ENCODE data around the gene CD81. TPM values are rescaled to one million over a fixed set of nuclear protein-coding genes. Genes with fewer than 3 reads are reported as not detected.
A peak's percentile ranks its signal among the peaks of the same experiment; 100 is the strongest.

CD81 gene
- total and polyA plus RNA-seq, 2 experiments from 2014 or later: 88.6 to 290 TPM

DNA sequence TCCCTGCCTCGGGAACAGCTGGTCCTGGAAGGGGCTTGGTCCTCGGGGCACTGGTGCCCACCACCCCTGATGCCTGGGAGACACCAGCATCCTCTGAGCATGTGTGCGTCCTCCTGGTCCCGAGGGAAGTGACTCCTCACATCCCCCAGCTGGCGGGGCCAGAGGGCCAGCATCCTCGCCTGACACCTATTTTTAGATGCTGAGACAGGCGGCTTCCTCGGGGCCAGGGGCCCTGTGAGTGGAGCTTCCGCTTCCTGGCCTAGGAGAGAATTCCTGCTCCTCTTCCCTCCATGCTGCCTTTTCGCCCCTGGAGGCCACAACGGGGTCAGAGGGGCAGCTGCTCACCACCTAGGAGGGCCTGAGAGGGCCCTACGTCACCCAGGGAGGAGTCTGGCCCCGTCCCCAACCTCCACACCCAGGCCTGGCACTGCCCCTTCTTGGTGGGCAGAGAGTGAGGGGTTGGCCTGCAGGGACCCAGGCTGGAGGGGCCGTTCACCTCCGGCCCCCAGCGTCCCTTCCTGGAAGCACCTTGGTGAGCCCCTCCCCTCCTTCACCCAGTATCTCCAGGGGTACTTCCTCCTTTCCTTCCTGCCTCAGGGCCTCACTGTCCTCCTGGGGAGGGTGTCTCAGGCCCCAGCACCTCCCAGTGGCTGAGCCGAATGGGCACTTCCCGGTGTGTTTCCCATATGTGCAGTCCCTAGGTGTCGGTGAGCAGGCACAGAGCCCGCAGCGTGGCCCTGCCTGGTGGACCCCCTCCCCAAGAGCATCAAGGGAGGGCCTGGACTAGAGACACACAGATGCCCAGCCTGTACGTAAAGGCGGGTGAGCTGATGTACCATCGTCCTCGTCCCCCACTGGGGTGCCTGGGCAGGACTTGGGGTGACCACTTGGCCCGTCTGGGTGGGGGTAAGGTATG is 6.1 kb downstream of the CD81 start:
- peak; percentile 56 for DNase-seq (ENCODE audit: low spot score)
- TF ChIP-seq, protein P1, sequence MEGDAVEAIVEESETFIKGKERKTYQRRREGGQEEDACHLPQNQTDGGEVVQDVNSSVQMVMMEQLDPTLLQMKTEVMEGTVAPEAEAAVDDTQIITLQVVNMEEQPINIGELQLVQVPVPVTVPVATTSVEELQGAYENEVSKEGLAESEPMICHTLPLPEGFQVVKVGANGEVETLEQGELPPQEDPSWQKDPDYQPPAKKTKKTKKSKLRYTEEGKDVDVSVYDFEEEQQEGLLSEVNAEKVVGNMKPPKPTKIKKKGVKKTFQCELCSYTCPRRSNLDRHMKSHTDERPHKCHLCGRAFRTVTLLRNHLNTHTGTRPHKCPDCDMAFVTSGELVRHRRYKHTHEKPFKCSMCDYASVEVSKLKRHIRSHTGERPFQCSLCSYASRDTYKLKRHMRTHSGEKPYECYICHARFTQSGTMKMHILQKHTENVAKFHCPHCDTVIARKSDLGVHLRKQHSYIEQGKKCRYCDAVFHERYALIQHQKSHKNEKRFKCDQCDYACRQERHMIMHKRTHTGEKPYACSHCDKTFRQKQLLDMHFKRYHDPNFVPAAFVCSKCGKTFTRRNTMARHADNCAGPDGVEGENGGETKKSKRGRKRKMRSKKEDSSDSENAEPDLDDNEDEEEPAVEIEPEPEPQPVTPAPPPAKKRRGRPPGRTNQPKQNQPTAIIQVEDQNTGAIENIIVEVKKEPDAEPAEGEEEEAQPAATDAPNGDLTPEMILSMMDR (conservative IDR thresholded peaks at IDR 0.05; ENCODE audit: low read depth in 2 of 2): no peak
- TF ChIP-seq ZNF114 (CRISPR knock-in tag; IDR thresholded peaks at IDR 0.05) (no peak), ZNF331 (CRISPR knock-in tag; IDR thresholded peaks at IDR 0.05; ENCODE audit: low read depth) (no peak), EZH2 (IDR thresholded peaks at IDR 0.05; ENCODE audit: low read depth, unreplicated experiment) (no peak), CREB1 (CRISPR knock-in tag; IDR thresholded peaks at IDR 0.05; ENCODE audit: low read depth) (no peak), ZNF462 (CRISPR knock-in tag; IDR thresholded peaks at IDR 0.05) (no peak), JUNB (IDR thresholded peaks at IDR 0.05; ENCODE audit: unreplicated experiment) (no peak), STAT1 (IDR thresholded peaks at IDR 0.05; ENCODE audit: unreplicated experiment) (no peak), POLR2AphosphoS5 (IDR thresholded peaks at IDR 0.05; ENCODE audit: low read depth) (no peak), EZH2phosphoT487 (IDR thresholded peaks at IDR 0.05; ENCODE audit: unreplicated experiment) (no peak), REST (IDR thresholded peaks at IDR 0.05; ENCODE audit: unreplicated experiment) (no peak), NANOG (IDR thresholded peaks at IDR 0.05; ENCODE audit: borderline replicate concordance) (no peak)
- TF ChIP-seq, protein P2, sequence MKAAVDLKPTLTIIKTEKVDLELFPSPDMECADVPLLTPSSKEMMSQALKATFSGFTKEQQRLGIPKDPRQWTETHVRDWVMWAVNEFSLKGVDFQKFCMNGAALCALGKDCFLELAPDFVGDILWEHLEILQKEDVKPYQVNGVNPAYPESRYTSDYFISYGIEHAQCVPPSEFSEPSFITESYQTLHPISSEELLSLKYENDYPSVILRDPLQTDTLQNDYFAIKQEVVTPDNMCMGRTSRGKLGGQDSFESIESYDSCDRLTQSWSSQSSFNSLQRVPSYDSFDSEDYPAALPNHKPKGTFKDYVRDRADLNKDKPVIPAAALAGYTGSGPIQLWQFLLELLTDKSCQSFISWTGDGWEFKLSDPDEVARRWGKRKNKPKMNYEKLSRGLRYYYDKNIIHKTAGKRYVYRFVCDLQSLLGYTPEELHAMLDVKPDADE (IDR thresholded peaks at IDR 0.05): no peak
- Histone ChIP-seq H3K27me3 (ENCODE audit: insufficient read depth) (no peaks in the 10 kb centered on the region), H3K4me1 (ENCODE audit: insufficient read depth) (peaks cover 12% of the 10 kb centered on the region; the same call in 1 of the 2 replicates), H3K27ac (ENCODE audit: low read depth) (0 out of 2 replicates have a peak overlapping the region, but pooled peaks have one; percentile 26), H3K36me3 (ENCODE audit: insufficient read depth) (no peaks in the 10 kb centered on the region), H3K9me2 (ENCODE audit: insufficient read depth) (no peaks in the 10 kb centered on the region), H3K4me2 (peak overlapping the region; percentile 57; the same call in 1 of the 2 replicates), H4K20me1 (replicated peaks; ENCODE audit: insufficient read depth) (peaks cover 43% of the 10 kb centered on the region), H3K79me2 (replicated peaks; ENCODE audit: insufficient read depth) (peaks cover 90% of the 10 kb centered on the region), H3K4me3 (no peak overlapping the region), H2AFZ (no peak overlapping the region), H3F3A (replicated peaks; ENCODE audit: low read depth) (no peaks in the 10 kb centered on the region)
- no peaks in the 10 kb centered on the region for H3K9me3 Mint-ChIP-seq
- peaks cover 8% of the 10 kb centered on the region for H3K27me3 Mint-ChIP-seq (ENCODE audit: insufficient read depth, low read depth, poor library complexity)
- no peak overlapping the region for H3K4me3 Mint-ChIP-seq
- H3K4me1 Mint-ChIP-seq: peaks cover 19% of the 10 kb centered on the region
- ATAC-seq: peak; percentile 10
- H3K36me3 Mint-ChIP-seq (ENCODE audit: low read depth): no peaks in the 10 kb centered on the region; the same call in 2 of the 3 replicates
- no peak overlapping the region for H3K27ac Mint-ChIP-seq
